Sigmoid colon (tissue), 7 donors: Measurements from ENCODE around the gene C5orf15. TPM values are rescaled to one million over a fixed set of nuclear protein-coding genes. Genes with fewer than 3 reads are reported as not detected.
A peak's percentile ranks its signal among the peaks of the same experiment; 100 is the strongest.

ENCODE experiments used
- DNase-seq: peaks from one replicate; pipeline ENCODE4 v3.0.0-alpha.2; 2019
- H3K27ac ChIP-seq, 4 donors: fragments of 200-600 bp; sonication (generic); one replicate each; pipeline ENCODE4 v1.5.1; 2016 to 2019; ENCODE audit warnings: mild to moderate bottlenecking in 1 of 4
- H3K27me3 ChIP-seq, 3 donors: fragments of 200-600 bp; sonication (generic); one replicate each; pipeline ENCODE4 v1.5.1; 2019; ENCODE audit warnings: mild to moderate bottlenecking in 1 of 3
- H3K36me3 ChIP-seq, 4 donors: fragments of 200-600 bp; sonication (generic); one replicate each; pipeline ENCODE4 v1.5.1; 2016 to 2019
- H3K4me1 ChIP-seq, 4 donors: fragments of 200-600 bp; sonication (generic); one replicate each; pipeline ENCODE4 v1.5.1; 2017 to 2019
- H3K4me3 ChIP-seq, 4 donors: fragments of 200-600 bp; sonication (generic); one replicate each; pipeline ENCODE4 v1.5.1; 2017 to 2019; ENCODE audit warnings: mild to moderate bottlenecking in 2 of 4, moderate library complexity in 1 of 4
- H3K9me3 ChIP-seq, 4 donors: fragments of 200-600 bp in 3 of 4; sonication (generic) in 3 of 4; one replicate each; pipeline versions ENCODE4 v1.5.1 to v1.6.1; 2013 to 2019
- EP300 ChIP-seq, 4 donors: sonication (generic); formaldehyde crosslinking; IDR thresholded peaks; one replicate each; pipeline ENCODE4 v1.6.1; 2017; ENCODE audit warnings: antibody characterized with exemption in 4 of 4
- POLR2A ChIP-seq, 2 donors: fragments of 450-650 bp; IDR thresholded peaks; one replicate each; pipeline ENCODE4 v1.6.1; 2016; ENCODE audit warnings: antibody characterized with exemption in 2 of 2, mild to moderate bottlenecking in 2 of 2, moderate library complexity in 2 of 2
- POLR2AphosphoS5 ChIP-seq, 4 donors: sonication (generic); formaldehyde crosslinking; IDR thresholded peaks; one replicate each; pipeline ENCODE4 v1.6.1; 2017; ENCODE audit warnings: antibody characterized with exemption in 4 of 4
- WGBS, 2 donors: extraction: QIAGEN DNeasy Blood & Tissue Kit; methylation state at CpG; one replicate each; pipeline ENCODE4 v1.1.7; 2013; 5-methylcytosine and 5-hydroxymethylcytosine counted together
- intact Hi-C: fragments of 100-400 bp; cut with DNase I; formaldehyde crosslinking; loops from one replicate; pipeline ENCODE4 v1.15.1; 2023
- polyA plus RNA-seq, 3 donors: library from polyadenylated mRNA; stranded (reverse); fragments of 200-250 nt; gene quantifications; one replicate each; pipeline ENCODE4 v1.2.3, GENCODE V29; 2013
- total RNA-seq, 4 donors: library from RNA; depleted of rRNA; stranded (reverse); fragments of >200 nt; gene quantifications; one replicate each; pipeline ENCODE4 v1.1.0, GENCODE V29; 2016
- TF ChIP-seq, protein P1 (sequence below), 4 experiments: fragments of 450-650 bp in 3 of 4; fragments of 200-600 bp in 1 of 4; IDR thresholded peaks; one replicate each; pipeline ENCODE4 v1.5.1; 2016 to 2019; ENCODE audit warnings: antibody characterized with exemption in 4 of 4, mild to moderate bottlenecking in 3 of 4, moderate library complexity in 2 of 4
- donor health status: healthy with polysubstance abuse.
- donor health status: Bipolar disorder and iron deficiency.
- donor health status: healthy.

The C5orf15 gene
- total and polyA plus RNA-seq, 7 donors, result 6.6 to 38.5 (median 26.0) TPM

DNA sequence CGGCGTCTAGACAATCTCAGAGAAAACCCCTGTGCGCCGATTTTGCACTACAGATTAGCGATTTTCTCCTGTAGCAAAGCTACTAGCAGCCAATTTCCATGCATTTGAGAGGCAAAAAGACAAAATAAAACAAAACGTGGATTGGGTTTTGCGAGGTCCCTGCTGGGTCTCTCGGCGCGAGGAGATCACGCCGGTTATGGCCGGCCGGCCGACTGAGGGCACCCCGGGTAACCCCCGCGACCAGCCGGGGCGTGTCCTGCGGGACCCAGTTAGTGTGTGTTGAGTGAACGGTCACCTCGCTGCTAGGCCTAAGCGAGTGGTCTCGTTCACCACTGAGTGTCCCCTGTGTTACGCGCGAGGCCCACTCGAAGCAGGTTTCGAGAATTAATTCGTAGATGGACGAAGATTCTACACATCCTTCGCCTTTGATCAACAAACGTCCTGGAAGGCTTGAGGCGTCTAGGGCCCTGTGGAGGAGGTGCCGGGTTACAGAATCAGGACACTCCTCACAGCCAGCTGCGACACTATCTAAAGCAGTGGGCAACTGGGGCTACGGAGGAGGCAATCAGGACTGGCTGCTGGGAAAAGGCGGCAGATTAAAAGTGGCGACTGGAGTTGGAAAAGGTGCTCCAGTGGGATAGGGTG is 37.1 kb upstream of the C5orf15 start:
- peaks cover 0 to 46% (median 40%) of the 10 kb centered on the region in 4 donors for H3K4me1 ChIP-seq
- H3K27me3 ChIP-seq, result no peaks in the 10 kb centered on the region
- TF ChIP-seq POLR2AphosphoS5 (IDR thresholded peaks at IDR 0.05) (peak in 3 of 4 donors; percentile 18 to 61 (median 57)), EP300 (IDR thresholded peaks at IDR 0.05) (no peak), POLR2A (IDR thresholded peaks at IDR 0.05) (peak; percentile 32 to 34)
- TF ChIP-seq, protein P1, sequence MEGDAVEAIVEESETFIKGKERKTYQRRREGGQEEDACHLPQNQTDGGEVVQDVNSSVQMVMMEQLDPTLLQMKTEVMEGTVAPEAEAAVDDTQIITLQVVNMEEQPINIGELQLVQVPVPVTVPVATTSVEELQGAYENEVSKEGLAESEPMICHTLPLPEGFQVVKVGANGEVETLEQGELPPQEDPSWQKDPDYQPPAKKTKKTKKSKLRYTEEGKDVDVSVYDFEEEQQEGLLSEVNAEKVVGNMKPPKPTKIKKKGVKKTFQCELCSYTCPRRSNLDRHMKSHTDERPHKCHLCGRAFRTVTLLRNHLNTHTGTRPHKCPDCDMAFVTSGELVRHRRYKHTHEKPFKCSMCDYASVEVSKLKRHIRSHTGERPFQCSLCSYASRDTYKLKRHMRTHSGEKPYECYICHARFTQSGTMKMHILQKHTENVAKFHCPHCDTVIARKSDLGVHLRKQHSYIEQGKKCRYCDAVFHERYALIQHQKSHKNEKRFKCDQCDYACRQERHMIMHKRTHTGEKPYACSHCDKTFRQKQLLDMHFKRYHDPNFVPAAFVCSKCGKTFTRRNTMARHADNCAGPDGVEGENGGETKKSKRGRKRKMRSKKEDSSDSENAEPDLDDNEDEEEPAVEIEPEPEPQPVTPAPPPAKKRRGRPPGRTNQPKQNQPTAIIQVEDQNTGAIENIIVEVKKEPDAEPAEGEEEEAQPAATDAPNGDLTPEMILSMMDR (IDR thresholded peaks at IDR 0.05), result no peak
- H3K4me3 ChIP-seq, result peak overlapping the region; percentile 64 to 96 (median 86)
- H3K36me3 ChIP-seq, result peaks cover 0 to 7% (median 0%) of the 10 kb centered on the region in 4 donors
- 6 to 20% methylated on average over 40 of the region's 40 CpGs for WGBS, 2 donors
- H3K9me3 ChIP-seq, result no peaks in the 10 kb centered on the region
- DNase-seq, result peak; percentile 74
- peak overlapping the region; percentile 98 to 100 (median 98) for H3K27ac ChIP-seq
- intact Hi-C loops, result loop anchor here (1.0 kb wide), 1 partner anchor 37 kb away; the partner anchor contains the start of gene C5orf15

DNA sequence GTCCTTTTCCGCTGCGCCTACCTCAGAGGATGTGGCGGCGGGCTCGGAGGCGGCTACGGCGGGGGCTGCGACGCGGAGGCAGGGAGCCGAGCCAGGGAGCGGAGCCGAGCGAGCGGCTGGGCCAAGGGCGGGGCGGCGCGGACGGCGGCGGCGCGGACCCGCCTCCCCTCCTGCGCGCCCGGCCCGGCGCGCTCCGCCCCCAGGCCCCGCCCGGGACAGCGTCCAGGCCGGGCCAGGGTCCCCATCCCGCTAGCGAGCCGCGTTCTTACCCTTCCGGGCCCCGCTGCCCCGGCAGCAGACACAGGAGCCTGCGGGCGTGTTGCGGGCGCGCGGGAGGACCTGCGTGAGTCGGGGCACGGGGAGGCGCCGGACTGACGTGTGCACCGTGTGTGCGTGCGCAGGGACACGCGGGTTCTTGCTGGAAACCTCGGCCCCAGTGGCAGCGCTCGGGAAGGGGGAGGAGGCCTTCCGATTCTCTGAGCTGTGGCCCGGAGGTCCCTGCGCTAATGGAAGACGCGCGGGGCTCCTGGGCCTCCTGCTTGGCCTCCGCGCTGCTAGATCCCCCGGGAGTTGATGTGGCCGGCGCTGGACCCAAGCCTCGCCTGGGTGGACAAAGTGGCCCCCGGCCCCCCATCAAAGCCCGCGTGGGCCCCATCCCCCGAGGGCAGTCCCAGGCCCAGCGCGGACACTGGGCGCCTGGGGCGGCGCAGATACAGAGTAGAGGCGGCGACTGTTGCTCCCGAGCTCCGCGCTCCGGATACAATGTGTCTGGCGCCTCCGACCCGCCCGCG is 36.4 kb upstream of the C5orf15 start, which contains the start of gene VDAC1:
VDAC1 (minus strand) TSS at position 350 of the 791 bp plus-strand sequence. CDS start 11,963 bp downstream, outside the sequence.
- peak within 1 kb of the TSS; percentile 64 to 96 (median 86) for H3K4me3 ChIP-seq
- H3K27me3 ChIP-seq, result no peaks in the 10 kb centered on the region
- H3K36me3 ChIP-seq, result peaks cover 0 to 7% (median 0%) of the 10 kb centered on the region in 4 donors
- H3K9me3 ChIP-seq, result no peaks in the 10 kb centered on the region
- DNase-seq, result peak; percentile 94
- peaks cover 0 to 53% (median 47%) of the 10 kb centered on the region in 4 donors for H3K4me1 ChIP-seq
- intact Hi-C loops, result loop anchor here (1.0 kb wide), 1 partner anchor 37 kb away; the partner anchor contains the start of gene C5orf15
- H3K27ac ChIP-seq, result peak within 1 kb of the TSS; percentile 98 to 100 (median 98)
- 0% methylated on average over 96 of the region's 96 CpGs for WGBS, 2 donors
- peak in 2 of 4 donors; percentile 9 to 26 for TF ChIP-seq EP300 (IDR thresholded peaks at IDR 0.05)
- peak; percentile 83 to 93 (median 88) for TF ChIP-seq POLR2AphosphoS5 (IDR thresholded peaks at IDR 0.05)
- peak; percentile 53 to 54 for TF ChIP-seq POLR2A (IDR thresholded peaks at IDR 0.05)
- TF ChIP-seq, protein P1 (IDR thresholded peaks at IDR 0.05), result no peak

DNA sequence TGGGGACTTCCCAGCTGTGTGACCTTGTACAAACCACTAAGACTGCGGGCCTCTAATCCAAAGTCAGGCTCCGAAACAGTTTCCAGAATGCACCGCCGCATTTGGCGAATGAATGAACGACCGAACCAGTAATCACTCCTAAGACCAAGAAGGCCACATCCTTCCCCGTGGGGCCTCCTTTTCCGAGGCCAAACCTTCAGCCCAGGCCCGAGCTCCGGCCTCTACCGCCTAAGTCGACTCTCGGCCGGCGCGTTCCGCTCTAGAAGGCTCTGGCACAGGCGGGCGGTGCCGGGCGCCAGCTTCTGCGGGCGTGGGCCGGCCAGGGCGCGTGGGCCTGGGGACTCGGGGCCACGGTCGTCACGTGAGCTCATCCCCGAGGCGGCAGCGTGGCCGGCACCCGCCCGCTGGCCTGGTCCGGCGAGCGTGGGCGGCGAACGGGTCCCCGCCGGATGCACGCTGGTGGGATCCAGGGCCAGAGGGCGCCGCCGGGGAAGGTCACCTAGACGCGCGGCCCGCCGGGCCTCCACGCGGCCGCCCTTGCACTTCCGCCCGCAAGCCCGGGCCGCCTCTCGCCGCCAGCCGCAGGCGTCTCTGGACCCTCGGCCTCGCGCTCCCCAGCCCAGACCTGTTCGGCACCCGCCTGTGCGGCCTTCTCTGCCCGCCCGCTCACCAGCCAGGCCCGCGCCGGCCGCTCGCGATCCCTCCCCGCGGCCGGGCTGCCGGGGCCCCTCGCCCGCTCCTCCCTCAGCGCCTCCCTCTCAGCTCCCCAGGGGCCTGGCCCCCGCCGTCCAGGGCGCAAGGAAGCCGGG is 35.6 kb upstream of the C5orf15 start:
- Histone ChIP-seq H3K27ac (peak overlapping the region; percentile 98 to 100 (median 98)), H3K27me3 (no peaks in the 10 kb centered on the region)

DNA sequence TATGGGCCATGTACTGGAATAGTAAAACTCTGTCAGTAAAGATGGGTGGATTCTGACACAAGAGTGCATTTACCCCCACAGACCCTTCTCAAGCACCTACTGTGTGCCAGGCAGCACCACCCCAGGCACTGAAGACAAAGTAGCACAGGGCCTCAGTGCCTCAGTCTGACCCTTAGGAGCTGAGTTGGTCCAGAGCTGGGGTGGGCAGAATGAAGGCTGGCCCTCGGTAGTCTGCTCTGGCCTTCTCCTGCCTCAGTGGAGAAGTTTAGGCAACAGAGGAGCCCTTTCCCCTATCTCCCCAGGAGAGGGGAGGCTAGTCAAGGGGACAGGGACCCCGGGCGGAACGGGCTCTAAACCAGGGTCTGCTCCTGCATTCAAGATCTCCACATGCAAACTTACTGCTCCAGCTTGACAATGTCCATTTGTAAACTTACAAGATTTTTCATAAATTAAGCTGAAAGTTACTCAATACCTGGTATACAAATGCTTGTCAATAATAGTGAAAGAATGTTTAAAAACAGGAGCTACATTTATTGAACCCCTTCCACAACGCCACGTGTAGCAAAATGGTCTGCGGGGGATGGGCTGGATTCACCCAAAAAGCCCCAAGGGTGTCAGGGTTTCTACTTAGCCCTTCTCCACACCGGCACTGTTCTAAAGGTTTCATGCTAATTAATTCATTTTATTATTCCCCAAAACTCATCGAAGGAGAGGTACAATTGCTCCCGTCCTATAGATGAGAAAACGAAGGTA is 34.8 kb upstream of the C5orf15 start:
- WGBS, 2 donors, result 8 to 18% methylated on average over 11 of the region's 11 CpGs
- DNase-seq, result no peak
- peaks cover 0 to 7% (median 0%) of the 10 kb centered on the region in 4 donors for H3K36me3 ChIP-seq
- peaks cover 0 to 69% (median 61%) of the 10 kb centered on the region in 4 donors for H3K4me1 ChIP-seq
- peak overlapping the region; percentile 64 to 96 (median 86) for H3K4me3 ChIP-seq
- H3K27ac ChIP-seq, result peak overlapping the region; percentile 98 to 100 (median 98)
- intact Hi-C loops, result no loop called here
- no peak for TF ChIP-seq POLR2AphosphoS5 (IDR thresholded peaks at IDR 0.05)
- TF ChIP-seq POLR2A (IDR thresholded peaks at IDR 0.05), result no peak
- TF ChIP-seq EP300 (IDR thresholded peaks at IDR 0.05), result no peak
- TF ChIP-seq, protein P1 (IDR thresholded peaks at IDR 0.05), result no peak
- H3K9me3 ChIP-seq, result no peaks in the 10 kb centered on the region
- H3K27me3 ChIP-seq, result no peaks in the 10 kb centered on the region

More for the DNA sequence above, 35.6 kb upstream of the C5orf15 start:
- DNase-seq, result peak; percentile 82
- peaks cover 0 to 7% (median 0%) of the 10 kb centered on the region in 4 donors for H3K36me3 ChIP-seq
- intact Hi-C loops, result no loop called here
- H3K4me3 ChIP-seq, result peak overlapping the region; percentile 64 to 96 (median 86)
- peaks cover 0 to 61% (median 54%) of the 10 kb centered on the region in 4 donors for H3K4me1 ChIP-seq
- TF ChIP-seq POLR2A (IDR thresholded peaks at IDR 0.05) (no peak), POLR2AphosphoS5 (IDR thresholded peaks at IDR 0.05) (peak in 2 of 4 donors; percentile 14 to 35), EP300 (IDR thresholded peaks at IDR 0.05) (no peak)
- no peaks in the 10 kb centered on the region for H3K9me3 ChIP-seq
- 0 to 1% methylated on average over 90 of the region's 90 CpGs for WGBS, 2 donors
